ENCODE measurements around the gene CAP1. TPM values are rescaled to one million over a fixed set of nuclear protein-coding genes. Genes with fewer than 3 reads are reported as not detected.
A peak's percentile ranks its signal among the peaks of the same experiment; 100 is the strongest.

The CAP1 gene
- total RNA-seq, 1 experiment from 2014 or later = 255 TPM

DNA sequence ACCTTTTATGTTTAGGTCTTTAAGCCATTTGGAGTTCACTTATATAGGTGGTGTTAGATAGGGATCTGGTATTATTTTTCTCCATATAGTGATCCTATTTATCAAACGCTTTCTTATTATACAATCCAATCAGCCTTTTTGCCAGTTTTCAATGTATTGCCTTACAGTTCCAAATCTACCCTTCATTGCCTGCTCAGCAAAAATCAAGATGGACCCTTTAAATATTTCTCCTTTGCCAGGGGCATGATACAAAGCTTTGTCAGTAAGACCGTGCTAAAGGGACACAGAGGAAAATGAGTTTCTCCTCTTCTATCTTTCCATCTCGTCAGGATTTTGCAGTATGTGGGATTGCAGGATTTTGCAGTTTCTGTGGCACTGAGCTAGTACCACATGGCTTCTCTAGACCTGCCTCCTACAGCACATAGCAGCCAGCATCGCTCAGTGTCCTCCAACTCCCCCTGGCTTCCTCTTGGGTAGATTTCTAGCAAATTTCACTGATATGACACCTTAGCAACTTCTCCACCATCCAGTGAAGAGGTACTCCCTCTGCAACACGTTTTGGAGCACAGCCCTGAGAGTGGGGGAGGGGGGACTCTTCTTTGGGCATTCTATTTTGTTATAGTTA, 22.5 kb upstream of the CAP1 start:
- Mint-ChIP-seq H3K4me1 (peaks cover 0 to 2% of the 10 kb centered on the region in 2 experiments; a peak in 1 of 4 replicates), H3K36me3 (ENCODE audit: insufficient read depth in 1 of 3, low read depth in 3 of 3) (peaks cover 0 to 6% (median 0%) of the 10 kb centered on the region in 3 experiments; a peak in 1 of 7 replicates), H3K9me3 (peaks cover 0 to 19% of the 10 kb centered on the region in 2 experiments; a peak in 2 of 5 replicates), H3K4me3 (no peak overlapping the region), H3K27me3 (ENCODE audit: low read depth) (no peaks in the 10 kb centered on the region), H3K27ac (no peak overlapping the region)
- Histone ChIP-seq H2AK5ac (ENCODE audit: insufficient read length, low read length) (no peak overlapping the region), H3K27ac (ENCODE audit: insufficient read length, low read depth, low read length) (no peak overlapping the region), H4K91ac (ENCODE audit: insufficient read length, low read depth, low read length) (no peak overlapping the region), H2AFZ (ENCODE audit: low read length) (no peak overlapping the region), H4K8ac (replicated peaks; ENCODE audit: insufficient read length, low read depth, low read length) (no peak overlapping the region), H4K20me1 (ENCODE audit: control insufficient read depth, insufficient read depth, insufficient read length) (no peaks in the 10 kb centered on the region), H3T11ph (ENCODE audit: low read length) (no peak overlapping the region), H3K79me1 (ENCODE audit: insufficient read depth, low read depth, low read length, poor library complexity, severe bottlenecking) (no peaks in the 10 kb centered on the region), H3K4ac (ENCODE audit: low read depth, low read length) (no peak overlapping the region), H3K79me2 (ENCODE audit: insufficient read depth, low read length) (no peaks in the 10 kb centered on the region), H3K4me2 (ENCODE audit: insufficient read depth, insufficient read length, low read length) (no peak overlapping the region), H2BK20ac (ENCODE audit: low read depth, low read length, poor library complexity, severe bottlenecking) (no peak overlapping the region), H3K23me2 (ENCODE audit: insufficient read length, low read depth, low read length, poor library complexity, severe bottlenecking) (no peaks in the 10 kb centered on the region), H2BK15ac (ENCODE audit: low read depth, low read length) (no peak overlapping the region), H3K9me3 (ENCODE audit: control insufficient read depth, low read depth, low read length) (no peaks in the 10 kb centered on the region), H3K4me1 (ENCODE audit: insufficient read depth, low read length) (no peaks in the 10 kb centered on the region), H3K9ac (ENCODE audit: extremely low read depth, insufficient read length, low read length) (no peak overlapping the region), H2BK12ac (ENCODE audit: insufficient read length, low read depth, low read length) (no peak overlapping the region), H3K56ac (ENCODE audit: insufficient read length, low read depth, low read length) (no peak overlapping the region), H3K18ac (ENCODE audit: insufficient read length, low read depth, low read length) (no peak overlapping the region), H3K23ac (ENCODE audit: insufficient read length, low read depth, low read length) (no peak overlapping the region), H2BK5ac (ENCODE audit: insufficient read length, low read length) (no peak overlapping the region), H3K27me3 (ENCODE audit: insufficient read depth, low read length) (no peaks in the 10 kb centered on the region), H4K5ac (ENCODE audit: insufficient read length, low read depth, low read length) (no peak overlapping the region), H2BK120ac (ENCODE audit: low read depth, low read length, poor library complexity, severe bottlenecking) (no peak overlapping the region), H3K14ac (ENCODE audit: insufficient read depth, low read length) (no peak overlapping the region)
- DNase-seq = peak; percentile 39
- TF ChIP-seq, protein P1, sequence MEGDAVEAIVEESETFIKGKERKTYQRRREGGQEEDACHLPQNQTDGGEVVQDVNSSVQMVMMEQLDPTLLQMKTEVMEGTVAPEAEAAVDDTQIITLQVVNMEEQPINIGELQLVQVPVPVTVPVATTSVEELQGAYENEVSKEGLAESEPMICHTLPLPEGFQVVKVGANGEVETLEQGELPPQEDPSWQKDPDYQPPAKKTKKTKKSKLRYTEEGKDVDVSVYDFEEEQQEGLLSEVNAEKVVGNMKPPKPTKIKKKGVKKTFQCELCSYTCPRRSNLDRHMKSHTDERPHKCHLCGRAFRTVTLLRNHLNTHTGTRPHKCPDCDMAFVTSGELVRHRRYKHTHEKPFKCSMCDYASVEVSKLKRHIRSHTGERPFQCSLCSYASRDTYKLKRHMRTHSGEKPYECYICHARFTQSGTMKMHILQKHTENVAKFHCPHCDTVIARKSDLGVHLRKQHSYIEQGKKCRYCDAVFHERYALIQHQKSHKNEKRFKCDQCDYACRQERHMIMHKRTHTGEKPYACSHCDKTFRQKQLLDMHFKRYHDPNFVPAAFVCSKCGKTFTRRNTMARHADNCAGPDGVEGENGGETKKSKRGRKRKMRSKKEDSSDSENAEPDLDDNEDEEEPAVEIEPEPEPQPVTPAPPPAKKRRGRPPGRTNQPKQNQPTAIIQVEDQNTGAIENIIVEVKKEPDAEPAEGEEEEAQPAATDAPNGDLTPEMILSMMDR (conservative IDR thresholded peaks at IDR 0.05) = peak; percentile 29; the same call in 2 of the 3 replicates
- no CpG with 5 or more reads among the region's 5 CpGs for WGBS (ENCODE audit: extremely low coverage, insufficient read length, low lambda C conversion rate)
